HepG2 (cell line): Measurements from ENCODE around the gene U2SURP. TPM values are rescaled to one million over a fixed set of nuclear protein-coding genes. Genes with fewer than 3 reads are reported as not detected.

Source experiments
- ATAC-seq: fragments of 200-7000 bp; cut with Tn5 transposase; 3 replicates; pipeline ENCODE4 v1.9.1; 2020; ENCODE audit warnings: mild to moderate bottlenecking, moderate library complexity
- BruUV-seq: library from RNA; stranded (reverse); fragments of 400-500 nt; replicated peaks from 2 replicates; lab custom pipeline; 2021; lab: Mats Ljungman, UMichigan
- CTCF ChIA-PET: fragments of 300-600 bp; formaldehyde crosslinking; extraction: SDS; loops from one replicate; lab custom pipeline; 2021; ENCODE audit warnings: low total read pairs, inconsistent platforms, low intra/inter-chr PET ratio; lab: Yijun Ruan, JAX
- POLR2A ChIA-PET: fragments of 350-600 bp; sonication (Branson Sonifier 250); formaldehyde crosslinking; loops from one replicate; lab custom pipeline; 2020; ENCODE audit warnings: antibody characterized with exemption, inconsistent platforms; lab: Yijun Ruan, JAX
- DNase-seq: peaks from one replicate; pipeline ENCODE4 v3.0.0-alpha.2; 2015; ENCODE audit warnings: low spot score
- FAIRE-seq: peaks from 3 replicates; lab custom pipeline; 2011; peaks lifted over from hg19 to GRCh38; lab: Jason Lieb, UNC
- H2AFZ ChIP-seq: one replicate; pipeline ENCODE4 v1.6.1; 2011; ENCODE audit warnings: low read length, inconsistent platforms
- H3K27ac ChIP-seq: fragments of 300-600 bp; 3 replicates; pipeline ENCODE4 v1.8.0; 2011; ENCODE audit warnings: mixed run types, mild to moderate bottlenecking, mixed read lengths, low read length, inconsistent platforms; ENCODE audit not compliant: insufficient read depth; ENCODE audit errors: extremely low read length
- H3K27me3 ChIP-seq, 2 experiments: fragments of 200-600 bp in 1 of 2; 2 replicates in 1 of 2; 3 replicates in 1 of 2; pipeline versions ENCODE4 v1.6.0 to v1.8.0; 2011; ENCODE audit warnings: low read length in 2 of 2, mild to moderate bottlenecking in 2 of 2, moderate library complexity in 2 of 2, inconsistent platforms in 1 of 2; ENCODE audit not compliant: insufficient read depth in 2 of 2, control insufficient read depth in 1 of 2
- H3K36me3 ChIP-seq, 2 experiments: fragments of 200-600 bp in 1 of 2; replicated peaks in 1 of 2; 2 replicates in 1 of 2; 3 replicates in 1 of 2; pipeline versions ENCODE4 v1.5.1 to v1.8.0; 2011; ENCODE audit warnings: low read length in 2 of 2, inconsistent platforms in 1 of 2; ENCODE audit not compliant: insufficient read depth in 2 of 2, control insufficient read depth in 1 of 2
- H3K4me1 ChIP-seq: 2 replicates; pipeline ENCODE4 v1.5.1; 2012; ENCODE audit warnings: low read length, inconsistent platforms; ENCODE audit not compliant: insufficient read depth
- H3K4me2 ChIP-seq: 2 replicates; pipeline ENCODE4 v1.6.0; 2011; ENCODE audit warnings: low read depth, low read length, inconsistent platforms
- H3K4me3 ChIP-seq, 3 experiments: fragments of 200-600 bp in 1 of 3; sonication (generic), shearing (Covaris generic) in 1 of 3; replicated peaks in 1 of 3; 2 replicates each; pipeline ENCODE4 v1.5.1; 2011 to 2016; ENCODE audit warnings: low read length in 3 of 3, inconsistent platforms in 2 of 3, low read depth in 2 of 3, mild to moderate bottlenecking in 2 of 3, control low read depth in 1 of 3, mixed read lengths in 1 of 3; ENCODE audit not compliant: insufficient read depth in 1 of 3
- H3K79me2 ChIP-seq: one replicate; pipeline ENCODE4 v1.6.1; 2011; ENCODE audit warnings: low read length, inconsistent platforms; ENCODE audit not compliant: insufficient read depth
- H3K9ac ChIP-seq: 2 replicates; pipeline ENCODE4 v1.6.0; 2011; ENCODE audit warnings: mild to moderate bottlenecking, low read depth, low read length, inconsistent platforms; ENCODE audit not compliant: insufficient read depth
- H3K9me3 ChIP-seq: 2 replicates; pipeline ENCODE4 v1.5.1; 2012; ENCODE audit warnings: mild to moderate bottlenecking, low read length
- H4K20me1 ChIP-seq: 2 replicates; pipeline ENCODE4 v1.6.0; 2011; ENCODE audit warnings: inconsistent platforms, mild to moderate bottlenecking, low read length, moderate library complexity; ENCODE audit not compliant: insufficient read depth
- CCAR2 ChIP-seq: fragments of 200-400 bp; formaldehyde crosslinking; optimal IDR thresholded peaks from 2 replicates; pipeline ENCODE3; 2018; ENCODE audit warnings: low read depth, mild to moderate bottlenecking, low read length, moderate library complexity
- FOXK2 ChIP-seq: fragments of 450-650 bp; IDR thresholded peaks from 2 replicates; pipeline ENCODE4 v1.6.1; 2016
- GABPA ChIP-seq, 2 experiments: IDR thresholded peaks; 2 replicates each; pipeline ENCODE4 v1.6.1; 2011 to 2016; ENCODE audit warnings: low read depth in 2 of 2, low read length in 1 of 2, missing biosample characterization in 1 of 2, missing genetic modification characterization in 1 of 2
- GLMP ChIP-seq: sonication (generic); formaldehyde crosslinking; IDR thresholded peaks from 2 replicates; pipeline ENCODE4 v1.9.0; 2021; ENCODE audit warnings: missing genetic modification reagents, mild to moderate bottlenecking, borderline replicate concordance
- MAX ChIP-seq: IDR thresholded peaks from 2 replicates; pipeline ENCODE4 v1.6.1; 2012; ENCODE audit warnings: inconsistent platforms
- MLLT10 ChIP-seq: sonication (generic); formaldehyde crosslinking; IDR thresholded peaks from 2 replicates; pipeline ENCODE4 v1.4.0; 2020; ENCODE audit warnings: missing genetic modification reagents
- MXI1 ChIP-seq: IDR thresholded peaks from 3 replicates; pipeline ENCODE4 v1.6.1; 2012; ENCODE audit warnings: low read depth, low read length, inconsistent platforms, borderline replicate concordance
- PHF21A ChIP-seq: sonication (generic); formaldehyde crosslinking; IDR thresholded peaks from 2 replicates; pipeline ENCODE4 v1.5.0; 2020; ENCODE audit warnings: mild to moderate bottlenecking, missing genetic modification reagents
- SMARCC2 ChIP-seq: fragments of 450-650 bp; IDR thresholded peaks from 2 replicates; pipeline ENCODE4 v1.6.1; 2017; ENCODE audit warnings: antibody characterized with exemption, mild to moderate bottlenecking
- SOX13 ChIP-seq, 3 experiments: fragments of 450-650 bp in 1 of 3; sonication (generic) in 1 of 3; formaldehyde crosslinking in 1 of 3; IDR thresholded peaks in 2 of 3; conservative IDR thresholded peaks in 1 of 3; 2 replicates each; pipeline versions ENCODE4 v1.5.0 to v1.6.1; 2016 to 2020; ENCODE audit warnings: antibody characterized with exemption in 1 of 3, mild to moderate bottlenecking in 1 of 3, missing compliant biosample characterization in 1 of 3, missing genetic modification reagents in 1 of 3, moderate library complexity in 1 of 3
- ZBTB38 ChIP-seq: sonication (generic); formaldehyde crosslinking; IDR thresholded peaks from 2 replicates; pipeline ENCODE4 v1.5.1; 2020; ENCODE audit warnings: mild to moderate bottlenecking, missing genetic modification reagents
- ZEB1 ChIP-seq: IDR thresholded peaks from 2 replicates; pipeline ENCODE4 v1.6.1; 2012; ENCODE audit warnings: mild to moderate bottlenecking, low read depth, inconsistent platforms; ENCODE audit not compliant: insufficient replicate concordance
- ZNF232 ChIP-seq: sonication (generic); formaldehyde crosslinking; IDR thresholded peaks from 2 replicates; pipeline ENCODE4 v1.4.0; 2020; ENCODE audit warnings: missing genetic modification reagents, borderline replicate concordance
- ZNF44 ChIP-seq: sonication (generic); formaldehyde crosslinking; IDR thresholded peaks from 2 replicates; pipeline ENCODE4 v1.5.1; 2020; ENCODE audit warnings: mild to moderate bottlenecking, missing genetic modification reagents
- ZNF644 ChIP-seq: IDR thresholded peaks from 2 replicates; pipeline ENCODE4 v1.6.1; 2016; ENCODE audit warnings: low read depth
- ZSCAN21 ChIP-seq: sonication (generic); formaldehyde crosslinking; IDR thresholded peaks from 2 replicates; pipeline ENCODE4 v1.8.0; 2022; ENCODE audit warnings: mild to moderate bottlenecking, missing genetic modification reagents, moderate library complexity, borderline replicate concordance
- WGBS: methylation state at CpG from one replicate; pipeline ENCODE4 v1.1.6; 2017; ENCODE audit warnings: low lambda C conversion rate; 5-methylcytosine and 5-hydroxymethylcytosine counted together
- in situ Hi-C: cut with HindIII; loops from 2 replicates; pipeline ENCODE4 v1.10.0; 2017; ENCODE audit warnings: low pct_unique_long_range_greater_than_20kb; ENCODE audit not compliant: extremely low pct_ligation_motif_present
- intact Hi-C: fragments of 100-400 bp; cut with micrococcal nuclease; formaldehyde crosslinking; loops from one replicate; pipeline ENCODE4 v1.10.0; 2022; ENCODE audit not compliant: unreplicated experiment
- polyA plus RNA-seq, 8 experiments: library from polyadenylated mRNA; depleted of rRNA in 3 of 8; stranded (reverse) in 7 of 8; unstranded in 1 of 8; fragments of >200 nt; fragmentation: Illumina TruSeq in 4 of 8; extraction: Trizol in 4 of 8; gene quantifications; 2 replicates each; pipeline versions ENCODE4 v1.2.1 to v1.2.3, GENCODE V29; 2011 to 2016; ENCODE audit warnings: low read depth in 4 of 8, missing spikeins in 1 of 8, mixed read lengths in 1 of 8; ENCODE audit not compliant: insufficient read depth in 1 of 8
- total RNA-seq, 5 experiments: library from RNA; depleted of rRNA; stranded (reverse); fragments of >200 nt; fragmentation: Illumina TruSeq; extraction: Trizol; gene quantifications; 2 replicates each; pipeline ENCODE4 v1.2.3, GENCODE V29; 2016; ENCODE audit warnings: low read depth in 1 of 5

The U2SURP gene
- total and polyA plus RNA-seq, 2 of the 13 experiments (the other 11 are each of a cell fraction or from before 2014, with no cell fraction given) = 55.9 to 173 TPM

- DNase-seq = no peak
- in situ Hi-C loops = loop anchor here (5.0 kb wide), 2 partner anchors 163 to 408 kb away; no protein-coding TSS in a partner anchor
- no TSS peak for BruUV-seq
Measured at GRCh38 chr3:142990721-142991120, 10.6 kb upstream of the U2SURP start.

GRCh38 chr3:142992323-142992722 lies 9.0 kb upstream of the U2SURP start:
- no peak for DNase-seq
- Histone ChIP-seq H4K20me1 (no peaks in the 10 kb centered on the region), H3K4me2 (peak overlapping the region; percentile 66), H3K9ac (no peak overlapping the region), H3K79me2 (no peaks in the 10 kb centered on the region), H3K4me1 (peaks cover 43% of the 10 kb centered on the region), H3K27ac (no peak overlapping the region), H2AFZ (no peak overlapping the region), H3K9me3 (no peaks in the 10 kb centered on the region), H3K36me3 (no peaks in the 10 kb centered on the region), H3K4me3 (peak overlapping the region in 1 of 3 experiments; percentile 35; a peak in 2 of 6 replicates), H3K27me3 (peaks cover 0 to 1% of the 10 kb centered on the region in 2 experiments; a peak in 1 of 5 replicates)
- FAIRE-seq = no peak
- CTCF ChIA-PET = interaction anchor here (2.5 to 3.0 kb wide), 2 partner anchors 63 to 164 kb away, joined by 34 to 36 read pairs; no protein-coding TSS in a partner anchor
- WGBS = 8% methylated on average over 5 of the region's 7 CpGs
- intact Hi-C loops = no loop called here
- POLR2A ChIA-PET = interaction anchor here (1.0 kb wide), 1 partner anchor 9 kb away, joined by 3 read pairs; no protein-coding TSS in a partner anchor
- BruUV-seq = no TSS peak
- in situ Hi-C loops = loop anchor here (5.0 kb wide), 2 partner anchors 165 to 410 kb away; no protein-coding TSS in a partner anchor
- ATAC-seq = peak; percentile 81
- no peak for TF ChIP-seq MLLT10 (CRISPR knock-in tag)
- peak; percentile 62 for TF ChIP-seq MAX
- no peak for TF ChIP-seq GABPA (IDR thresholded peaks at IDR 0.05; ENCODE audit: low read depth, low read length)
- peak; percentile 10; the same call in 1 of the 2 replicates for TF ChIP-seq GABPA (CRISPR knock-in tag; IDR thresholded peaks at IDR 0.05; ENCODE audit: low read depth)
- TF ChIP-seq SMARCC2 = no peak
- no peak for TF ChIP-seq ZSCAN21 (CRISPR knock-in tag)
- no peak for TF ChIP-seq CCAR2
- peak; percentile 75; the same call in 1 of the 2 replicates for TF ChIP-seq ZBTB38 (CRISPR knock-in tag)
- no peak for TF ChIP-seq ZNF232 (CRISPR knock-in tag)
- TF ChIP-seq SOX13 (IDR thresholded peaks at IDR 0.05) = no peak
- no peak for TF ChIP-seq SOX13 (CRISPR knock-in tag; conservative IDR thresholded peaks at IDR 0.05 in 1 of 2, IDR thresholded peaks at IDR 0.05 in 1 of 2)
- no peak for TF ChIP-seq MXI1
- TF ChIP-seq PHF21A (CRISPR knock-in tag) = no peak
- TF ChIP-seq ZNF644 (CRISPR knock-in tag) = 0 out of 2 replicates have a peak, but pooled peaks have one; percentile 19
- TF ChIP-seq ZNF44 = no peak

More at GRCh38 chr3:142990721-142991120, 10.6 kb upstream of the U2SURP start:
- POLR2A ChIA-PET = interaction anchor here (1.4 kb wide), 1 partner anchor 10 kb away, joined by 5 read pairs; the partner anchor contains the start of gene U2SURP
- ATAC-seq (no peak), FAIRE-seq (no peak)
- no peak overlapping the region for H3K27ac ChIP-seq
- H3K9ac ChIP-seq = no peak overlapping the region
- H3K79me2 ChIP-seq = no peaks in the 10 kb centered on the region
- no peak overlapping the region for H3K4me3 ChIP-seq
- H3K4me2 ChIP-seq = no peak overlapping the region
- H3K27me3 ChIP-seq = peaks cover 0 to 1% of the 10 kb centered on the region in 2 experiments; a peak in 1 of 5 replicates
- TF ChIP-seq ZEB1 = no peak
- no peak for TF ChIP-seq GABPA (IDR thresholded peaks at IDR 0.05; ENCODE audit: low read depth, low read length)
- no peak for TF ChIP-seq GABPA (CRISPR knock-in tag; IDR thresholded peaks at IDR 0.05; ENCODE audit: low read depth)
- no peak for TF ChIP-seq GLMP (CRISPR knock-in tag)
- TF ChIP-seq FOXK2 = no peak
- TF ChIP-seq ZNF232 (CRISPR knock-in tag) = no peak
- no peaks in the 10 kb centered on the region for H4K20me1 ChIP-seq
- 57% methylated on average over 5 of the region's 5 CpGs for WGBS
- intact Hi-C loops = no loop called here
- H2AFZ ChIP-seq = no peak overlapping the region
- no peaks in the 10 kb centered on the region for H3K9me3 ChIP-seq
- H3K36me3 ChIP-seq = no peaks in the 10 kb centered on the region
- CTCF ChIA-PET = no interaction called here
- H3K4me1 ChIP-seq = peaks cover 34% of the 10 kb centered on the region
